PFSK-1 (cell line): Measurements from ENCODE around the gene S100A16.

Experiments
- TAF1 ChIP-seq: IDR thresholded peaks from 2 replicates; pipeline ENCODE4 v1.6.1; 2012; ENCODE audit warnings: low read length, control low read depth, borderline replicate concordance; ENCODE audit not compliant: insufficient read depth
- TF ChIP-seq, protein P1 (sequence below), 2 experiments: IDR thresholded peaks; 2 replicates each; pipeline versions ENCODE4 v1.6.1 to v1.8.0; 2011 to 2012; ENCODE audit warnings: low read depth in 2 of 2, low read length in 2 of 2, control low read depth in 1 of 2, inconsistent platforms in 1 of 2, mild to moderate bottlenecking in 1 of 2, moderate library complexity in 1 of 2; ENCODE audit not compliant: insufficient read depth in 1 of 2

DNA sequence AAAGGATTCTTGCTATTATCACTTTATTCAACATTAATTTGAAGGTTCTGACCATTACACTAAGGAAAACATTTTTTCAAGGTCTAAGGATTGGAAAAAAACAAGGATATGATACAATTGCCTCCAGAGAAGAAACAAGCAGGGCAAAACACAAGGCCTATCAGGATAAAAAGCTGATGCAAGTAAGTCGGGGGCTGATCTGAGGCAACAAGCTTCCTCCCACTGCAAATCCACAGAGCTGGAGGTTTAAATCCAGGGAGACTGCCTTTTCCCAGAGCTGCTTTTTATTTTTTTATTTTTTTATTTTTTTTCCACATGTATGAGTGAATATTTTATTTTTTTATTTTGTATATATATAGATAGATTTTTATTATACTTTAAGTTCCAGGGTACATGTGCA lies 27.9 kb downstream of the S100A16 start:
- TF ChIP-seq TAF1: no peak
- TF ChIP-seq, protein P1, sequence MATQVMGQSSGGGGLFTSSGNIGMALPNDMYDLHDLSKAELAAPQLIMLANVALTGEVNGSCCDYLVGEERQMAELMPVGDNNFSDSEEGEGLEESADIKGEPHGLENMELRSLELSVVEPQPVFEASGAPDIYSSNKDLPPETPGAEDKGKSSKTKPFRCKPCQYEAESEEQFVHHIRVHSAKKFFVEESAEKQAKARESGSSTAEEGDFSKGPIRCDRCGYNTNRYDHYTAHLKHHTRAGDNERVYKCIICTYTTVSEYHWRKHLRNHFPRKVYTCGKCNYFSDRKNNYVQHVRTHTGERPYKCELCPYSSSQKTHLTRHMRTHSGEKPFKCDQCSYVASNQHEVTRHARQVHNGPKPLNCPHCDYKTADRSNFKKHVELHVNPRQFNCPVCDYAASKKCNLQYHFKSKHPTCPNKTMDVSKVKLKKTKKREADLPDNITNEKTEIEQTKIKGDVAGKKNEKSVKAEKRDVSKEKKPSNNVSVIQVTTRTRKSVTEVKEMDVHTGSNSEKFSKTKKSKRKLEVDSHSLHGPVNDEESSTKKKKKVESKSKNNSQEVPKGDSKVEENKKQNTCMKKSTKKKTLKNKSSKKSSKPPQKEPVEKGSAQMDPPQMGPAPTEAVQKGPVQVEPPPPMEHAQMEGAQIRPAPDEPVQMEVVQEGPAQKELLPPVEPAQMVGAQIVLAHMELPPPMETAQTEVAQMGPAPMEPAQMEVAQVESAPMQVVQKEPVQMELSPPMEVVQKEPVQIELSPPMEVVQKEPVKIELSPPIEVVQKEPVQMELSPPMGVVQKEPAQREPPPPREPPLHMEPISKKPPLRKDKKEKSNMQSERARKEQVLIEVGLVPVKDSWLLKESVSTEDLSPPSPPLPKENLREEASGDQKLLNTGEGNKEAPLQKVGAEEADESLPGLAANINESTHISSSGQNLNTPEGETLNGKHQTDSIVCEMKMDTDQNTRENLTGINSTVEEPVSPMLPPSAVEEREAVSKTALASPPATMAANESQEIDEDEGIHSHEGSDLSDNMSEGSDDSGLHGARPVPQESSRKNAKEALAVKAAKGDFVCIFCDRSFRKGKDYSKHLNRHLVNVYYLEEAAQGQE (IDR thresholded peaks at IDR 0.05; ENCODE audit: insufficient read depth in 1 of 2, low read depth in 2 of 2, low read length in 2 of 2): no peak
